Fibroblast of lung (primary cell): Measurements from ENCODE around the gene COPA. TPM values are rescaled to one million over a fixed set of nuclear protein-coding genes. Genes with fewer than 3 reads are reported as not detected.

ENCODE experiments used
- DNase-seq, 2 donors: peaks; one replicate each; pipeline versions ENCODE4 v3.0.0 to v3.0.0-alpha.2; 2010; ENCODE audit warnings: low read depth in 2 of 2
- H2AFZ ChIP-seq: 2 replicates; pipeline ENCODE4 v1.5.1; 2012; ENCODE audit warnings: low read length, control low read depth, inconsistent platforms
- H3K27ac ChIP-seq: 2 replicates; pipeline ENCODE4 v1.5.1; 2011; ENCODE audit warnings: low read length, control low read depth; ENCODE audit not compliant: insufficient read depth
- H3K27me3 ChIP-seq: 2 replicates; pipeline ENCODE4 v1.5.1; 2011; ENCODE audit warnings: mild to moderate bottlenecking, low read length; ENCODE audit not compliant: control insufficient read depth, insufficient read depth
- H3K36me3 ChIP-seq: 2 replicates; pipeline ENCODE4 v1.5.1; 2011; ENCODE audit warnings: low read length; ENCODE audit not compliant: control insufficient read depth, insufficient read depth
- H3K4me1 ChIP-seq: 2 replicates; pipeline ENCODE4 v1.5.1; 2011; ENCODE audit warnings: low read length; ENCODE audit not compliant: control insufficient read depth, insufficient read depth; ENCODE audit errors: extremely low read depth
- H3K4me2 ChIP-seq: 2 replicates; pipeline ENCODE4 v1.5.1; 2011; ENCODE audit warnings: low read length, control low read depth; ENCODE audit not compliant: insufficient read depth; ENCODE audit errors: extremely low read depth
- H3K4me3 ChIP-seq, 4 experiments: fragments of 200-600 bp in 1 of 4; sonication (generic) in 1 of 4; replicated peaks in 1 of 4; 2 replicates each; pipeline ENCODE4 v1.5.1; 2011 to 2016; ENCODE audit warnings: low read length in 4 of 4, low read depth in 3 of 4, mild to moderate bottlenecking in 3 of 4, control low read depth in 2 of 4, inconsistent platforms in 1 of 4, mixed read lengths in 1 of 4; ENCODE audit not compliant: insufficient read depth in 1 of 4; ENCODE audit errors: control extremely low read depth in 1 of 4
- H3K79me2 ChIP-seq: 2 replicates; pipeline ENCODE4 v1.5.1; 2012; ENCODE audit warnings: mild to moderate bottlenecking, low read length, inconsistent platforms; ENCODE audit not compliant: control insufficient read depth, insufficient read depth
- H3K9ac ChIP-seq: 2 replicates; pipeline ENCODE4 v1.5.1; 2011; ENCODE audit warnings: mild to moderate bottlenecking, low read length, control low read depth; ENCODE audit not compliant: insufficient read depth
- H3K9me3 ChIP-seq: 2 replicates; pipeline ENCODE4 v1.5.1; 2012; ENCODE audit warnings: low read depth, low read length; ENCODE audit not compliant: control insufficient read depth, insufficient read depth
- H4K20me1 ChIP-seq: 2 replicates; pipeline ENCODE4 v1.5.1; 2011; ENCODE audit warnings: low read length; ENCODE audit not compliant: control insufficient read depth, insufficient read depth; ENCODE audit errors: extremely low read depth
- CTCF ChIP-seq, 2 donors: IDR thresholded peaks in 1 of 2; conservative IDR thresholded peaks in 1 of 2; 1 replicate in 1 of 2; 2 replicates in 1 of 2; pipeline ENCODE4 v1.5.1; 2011 to 2012; ENCODE audit warnings: low read length in 2 of 2, control low read depth in 1 of 2, inconsistent platforms in 1 of 2, low read depth in 1 of 2, mild to moderate bottlenecking in 1 of 2
- EZH2 ChIP-seq: IDR thresholded peaks from 2 replicates; pipeline ENCODE4 v1.5.1; 2012; ENCODE audit warnings: low read length, control low read depth, mild to moderate bottlenecking; ENCODE audit errors: missing control alignments
- polyA plus RNA-seq, 2 donors: library from polyadenylated mRNA; depleted of rRNA in 1 of 2; stranded (reverse) in 1 of 2; unstranded in 1 of 2; fragments of >200 nt; gene quantifications; 2 replicates each; pipeline ENCODE4 v1.2.1, GENCODE V29; 2011 to 2012; ENCODE audit warnings: missing spikeins in 1 of 2
- total RNA-seq: library from RNA; depleted of rRNA; stranded (reverse); fragments of >200 nt; gene quantifications from 2 replicates; pipeline ENCODE4 v1.2.1, GENCODE V29; 2014

Gene COPA
- total and polyA plus RNA-seq, 2 donors (not counting 1 experiment from before 2014, with no cell fraction given) = 276 to 316 TPM

- H3K27ac ChIP-seq = peak overlapping the region; percentile 100
- TF ChIP-seq EZH2 (no peak), CTCF (conservative IDR thresholded peaks at IDR 0.05 in 1 of 2, IDR thresholded peaks at IDR 0.05 in 1 of 2; ENCODE audit: low read depth in 1 of 2, low read length in 2 of 2) (no peak)
- peak overlapping the region; percentile 97 for H3K4me2 ChIP-seq
- peaks cover 35% of the 10 kb centered on the region for H3K79me2 ChIP-seq
- peak overlapping the region; percentile 86 to 100 (median 96) for H3K4me3 ChIP-seq
- no peaks in the 10 kb centered on the region for H3K36me3 ChIP-seq
- DNase-seq = peak; percentile 87 to 93
- no peaks in the 10 kb centered on the region for H3K9me3 ChIP-seq
- no peak overlapping the region for H3K9ac ChIP-seq
- no peak overlapping the region for H2AFZ ChIP-seq
- H3K27me3 ChIP-seq = no peaks in the 10 kb centered on the region
- no peaks in the 10 kb centered on the region for H4K20me1 ChIP-seq
- peaks cover 10% of the 10 kb centered on the region for H3K4me1 ChIP-seq
These were observed 82.4 kb downstream of the COPA start for GRCh38 chr1:160260406-160261382.

- no peak for DNase-seq
- Histone ChIP-seq H3K9me3 (no peaks in the 10 kb centered on the region), H2AFZ (no peak overlapping the region), H3K27me3 (no peaks in the 10 kb centered on the region), H3K27ac (no peak overlapping the region), H3K4me1 (peaks cover 10% of the 10 kb centered on the region), H3K9ac (no peak overlapping the region), H3K4me2 (no peak overlapping the region), H3K36me3 (no peaks in the 10 kb centered on the region), H3K79me2 (peaks cover 36% of the 10 kb centered on the region), H4K20me1 (no peaks in the 10 kb centered on the region), H3K4me3 (no peak overlapping the region)
- TF ChIP-seq CTCF (conservative IDR thresholded peaks at IDR 0.05 in 1 of 2, IDR thresholded peaks at IDR 0.05 in 1 of 2; ENCODE audit: low read depth in 1 of 2, low read length in 2 of 2) = no peak
These were observed 84.8 kb downstream of the COPA start for GRCh38 chr1:160258177-160258798.

- H3K27ac ChIP-seq = no peak overlapping the region
These were observed 85.5 kb downstream of the COPA start for GRCh38 chr1:160257411-160258015.

More at GRCh38 chr1:160257411-160258015, 85.5 kb downstream of the COPA start:
- Histone ChIP-seq H3K9ac (no peak overlapping the region), H4K20me1 (no peaks in the 10 kb centered on the region), H3K4me2 (no peak overlapping the region), H3K9me3 (no peaks in the 10 kb centered on the region), H3K4me1 (peaks cover 8% of the 10 kb centered on the region), H3K79me2 (peaks cover 36% of the 10 kb centered on the region), H3K36me3 (no peaks in the 10 kb centered on the region), H2AFZ (no peak overlapping the region), H3K27me3 (no peaks in the 10 kb centered on the region), H3K4me3 (no peak overlapping the region)
- TF ChIP-seq EZH2 (no peak), CTCF (conservative IDR thresholded peaks at IDR 0.05 in 1 of 2, IDR thresholded peaks at IDR 0.05 in 1 of 2; ENCODE audit: low read depth in 1 of 2, low read length in 2 of 2) (no peak)
- DNase-seq = no peak
